BE2C (cell line): Measurements from ENCODE around the gene LINGO3.
"Not testable (repeated sequence)": the region's sequence is repeated elsewhere in the genome, so short reads cannot be mapped to it uniquely, and the experiment has no call there.

Source experiments
- DNase-seq: peaks from one replicate; pipeline ENCODE4 v3.0.0-alpha.2; 2020
- H3K27me3 ChIP-seq: fragments of 250-450 bp; sonication (Bioruptor Pico); 2 replicates; pipeline ENCODE4 v1.5.1; 2020; ENCODE audit warnings: mild to moderate bottlenecking
- H3K36me3 ChIP-seq: fragments of 250-450 bp; sonication (Bioruptor Pico); 2 replicates; pipeline ENCODE4 v1.5.1; 2020; ENCODE audit warnings: mild to moderate bottlenecking
- H3K4me1 ChIP-seq: fragments of 250-450 bp; sonication (Bioruptor Pico); 2 replicates; pipeline ENCODE4 v1.5.1; 2020
- H3K4me3 ChIP-seq: 2 replicates; pipeline ENCODE4 v1.5.1; 2011; ENCODE audit warnings: low read depth, low read length
- H3K9me3 ChIP-seq: fragments of 250-450 bp; sonication (Bioruptor Pico); 2 replicates; pipeline ENCODE4 v1.5.1; 2020
- CTCF ChIP-seq: IDR thresholded peaks from 2 replicates; pipeline ENCODE4 v1.5.1; 2012; ENCODE audit warnings: mild to moderate bottlenecking, low read depth, low read length

Gene LINGO3

GRCh38 chr19:2353159-2353886 is 45.4 kb upstream of the LINGO3 start:
- peak; percentile 16 for DNase-seq
- H3K9me3 ChIP-seq: no peaks in the 10 kb centered on the region
- H3K27me3 ChIP-seq: peaks cover 3% of the 10 kb centered on the region
- no peaks in the 10 kb centered on the region for H3K4me1 ChIP-seq
- peaks cover 19% of the 10 kb centered on the region for H3K36me3 ChIP-seq
- H3K4me3 ChIP-seq: no peak overlapping the region
- no peak for TF ChIP-seq CTCF

GRCh38 chr19:2352121-2352520 is 44.2 kb upstream of the LINGO3 start:
- DNase-seq: no peak
- Histone ChIP-seq H3K27me3 (no peaks in the 10 kb centered on the region), H3K9me3 (no peaks in the 10 kb centered on the region), H3K4me1 (no peaks in the 10 kb centered on the region), H3K4me3 (no peak overlapping the region), H3K36me3 (peaks cover 19% of the 10 kb centered on the region)
- TF ChIP-seq CTCF: no peak

DNA sequence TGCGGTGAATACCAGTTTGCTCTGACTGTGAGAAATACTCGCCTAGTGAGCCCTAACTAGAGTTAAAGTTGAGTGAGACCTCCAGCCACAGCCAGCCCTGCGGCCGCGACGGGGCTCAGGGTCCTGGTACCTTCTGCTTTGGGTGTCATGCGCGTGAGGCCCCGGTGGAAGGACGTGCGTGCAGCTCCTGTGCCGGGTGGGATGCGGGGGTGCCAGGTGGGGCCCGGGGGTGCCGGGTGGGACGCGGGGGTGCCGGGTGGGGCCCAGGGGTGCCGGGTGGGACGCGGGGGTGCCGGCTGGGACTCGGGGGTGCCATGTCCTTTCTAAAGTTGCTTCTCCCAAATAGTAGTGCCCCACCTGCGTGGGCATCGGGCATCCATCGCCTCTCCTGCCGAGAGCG is 43.6 kb upstream of the LINGO3 start:
- Histone ChIP-seq H3K4me3 (no peak overlapping the region), H3K4me1 (no peaks in the 10 kb centered on the region; the same call in 1 of the 2 replicates), H3K9me3 (no peaks in the 10 kb centered on the region), H3K36me3 (peaks cover 21% of the 10 kb centered on the region), H3K27me3 (no peaks in the 10 kb centered on the region)
- DNase-seq: no peak
- TF ChIP-seq CTCF: no peak

DNA sequence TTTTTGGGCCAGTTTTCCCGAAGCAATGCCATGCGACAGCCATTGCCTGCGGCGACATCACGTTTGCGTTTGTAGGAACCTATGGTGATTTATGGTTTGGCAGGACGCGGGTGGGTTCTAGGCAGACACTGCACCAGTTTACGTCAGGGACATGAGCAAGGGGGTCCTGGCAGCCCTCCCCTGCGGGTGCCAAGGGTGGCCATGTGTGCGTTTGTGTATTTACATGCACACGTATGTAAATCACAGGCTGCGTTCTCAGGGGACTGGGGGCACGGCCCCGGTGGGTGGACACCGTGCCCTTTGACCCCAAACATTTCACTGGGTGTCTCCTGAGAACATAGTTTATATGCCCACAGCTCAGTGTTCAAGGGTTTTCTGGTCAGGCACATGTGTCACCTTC is 42.7 kb upstream of the LINGO3 start:
- no peak for TF ChIP-seq CTCF
- no peak for DNase-seq
- Histone ChIP-seq H3K36me3 (peaks cover 26% of the 10 kb centered on the region), H3K4me3 (no peak overlapping the region), H3K9me3 (no peaks in the 10 kb centered on the region), H3K27me3 (no peaks in the 10 kb centered on the region), H3K4me1 (peaks cover 7% of the 10 kb centered on the region; the same call in 1 of the 2 replicates)

- not testable (repeated sequence) for H3K4me3 ChIP-seq, H3K27me3 ChIP-seq, H3K9me3 ChIP-seq, H3K4me1 ChIP-seq, DNase-seq
- H3K36me3 ChIP-seq: peaks cover 31% of the 10 kb centered on the region
These were observed 41.9 kb upstream of the LINGO3 start for GRCh38 chr19:2349818-2350217.

GRCh38 chr19:2345794-2346663 is 38.1 kb upstream of the LINGO3 start:
- no peaks in the 10 kb centered on the region for H3K9me3 ChIP-seq
- TF ChIP-seq CTCF: no peak
- no peaks in the 10 kb centered on the region for H3K27me3 ChIP-seq
- H3K4me1 ChIP-seq: peaks cover 11% of the 10 kb centered on the region
- peaks cover 39% of the 10 kb centered on the region for H3K36me3 ChIP-seq
- peak; percentile 78 for DNase-seq
- no peak overlapping the region for H3K4me3 ChIP-seq
